ENCODE data around the gene NR0B2.

DNA sequence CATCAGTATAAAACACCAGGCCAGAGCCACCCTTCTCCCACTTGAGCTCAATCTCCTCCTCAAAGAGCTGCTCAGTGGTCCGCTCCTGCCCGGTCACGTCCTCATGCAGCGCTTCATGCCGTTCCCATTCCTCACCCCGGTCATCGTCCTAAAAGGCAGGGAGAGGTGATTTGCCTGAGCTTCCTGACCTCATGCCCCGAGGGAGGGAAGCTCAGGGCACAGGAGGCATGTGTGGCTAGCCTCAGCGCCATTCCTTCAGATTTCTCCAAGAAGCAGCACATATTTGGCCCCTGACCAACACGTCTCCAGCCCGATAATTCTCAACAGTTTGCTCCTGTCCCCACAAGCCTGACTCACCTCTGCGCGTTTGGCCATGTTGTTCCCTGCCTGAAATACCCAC, 19.5 kb downstream of the NR0B2 start:
- no peak for TF ChIP-seq GATA2 (IDR thresholded peaks at IDR 0.05; ENCODE audit: low read depth, low read length)
- no peak for TF ChIP-seq GATA3 (IDR thresholded peaks at IDR 0.05; ENCODE audit: low read depth, low read length)

Data from SH-SY5Y (cell line).